ENCODE measurements around the gene ST6GAL2. TPM values are rescaled to one million over a fixed set of nuclear protein-coding genes. Genes with fewer than 3 reads are reported as not detected.

ST6GAL2 gene
- total RNA-seq, 1 donor from 2014 or later = not detected

GRCh38 chr2:106851087-106851874, 34.7 kb downstream of the ST6GAL2 start:
- FAIRE-seq (no peak), DNase-seq (ENCODE audit: low read depth) (no peak)
- TF ChIP-seq, protein P1, sequence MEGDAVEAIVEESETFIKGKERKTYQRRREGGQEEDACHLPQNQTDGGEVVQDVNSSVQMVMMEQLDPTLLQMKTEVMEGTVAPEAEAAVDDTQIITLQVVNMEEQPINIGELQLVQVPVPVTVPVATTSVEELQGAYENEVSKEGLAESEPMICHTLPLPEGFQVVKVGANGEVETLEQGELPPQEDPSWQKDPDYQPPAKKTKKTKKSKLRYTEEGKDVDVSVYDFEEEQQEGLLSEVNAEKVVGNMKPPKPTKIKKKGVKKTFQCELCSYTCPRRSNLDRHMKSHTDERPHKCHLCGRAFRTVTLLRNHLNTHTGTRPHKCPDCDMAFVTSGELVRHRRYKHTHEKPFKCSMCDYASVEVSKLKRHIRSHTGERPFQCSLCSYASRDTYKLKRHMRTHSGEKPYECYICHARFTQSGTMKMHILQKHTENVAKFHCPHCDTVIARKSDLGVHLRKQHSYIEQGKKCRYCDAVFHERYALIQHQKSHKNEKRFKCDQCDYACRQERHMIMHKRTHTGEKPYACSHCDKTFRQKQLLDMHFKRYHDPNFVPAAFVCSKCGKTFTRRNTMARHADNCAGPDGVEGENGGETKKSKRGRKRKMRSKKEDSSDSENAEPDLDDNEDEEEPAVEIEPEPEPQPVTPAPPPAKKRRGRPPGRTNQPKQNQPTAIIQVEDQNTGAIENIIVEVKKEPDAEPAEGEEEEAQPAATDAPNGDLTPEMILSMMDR (IDR thresholded peaks at IDR 0.05; ENCODE audit: insufficient read depth, low read length, severe bottlenecking) = no peak
- Histone ChIP-seq H3K27me3 (ENCODE audit: control insufficient read depth, insufficient read depth, low read length) (no peaks in the 10 kb centered on the region), H3K4me3 (ENCODE audit: low read depth, low read length) (no peak overlapping the region), H3K36me3 (ENCODE audit: control insufficient read depth, insufficient read depth, low read length) (no peaks in the 10 kb centered on the region)

DNA sequence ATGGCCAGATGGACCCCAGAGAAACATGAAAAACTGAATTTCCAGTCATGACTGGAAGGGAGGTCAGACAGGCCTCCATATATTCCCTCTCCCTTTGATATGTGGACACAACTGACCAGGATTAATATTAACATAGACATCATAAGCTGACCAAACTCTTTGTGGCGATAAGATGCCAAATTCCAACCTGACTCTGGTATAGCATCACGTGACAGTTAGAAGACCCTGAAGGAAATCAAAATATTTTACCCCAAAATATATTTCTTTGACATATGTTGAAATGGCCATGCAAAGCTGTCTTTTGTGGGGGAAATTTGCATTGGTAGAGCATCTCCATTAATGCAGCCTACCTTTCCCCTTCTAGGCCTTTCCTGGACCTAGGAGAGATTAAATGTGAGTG, 36.7 kb downstream of the ST6GAL2 start:
- Histone ChIP-seq H3K27me3 (ENCODE audit: control insufficient read depth, insufficient read depth, low read length) (no peaks in the 10 kb centered on the region), H3K36me3 (ENCODE audit: control insufficient read depth, insufficient read depth, low read length) (no peaks in the 10 kb centered on the region), H3K4me3 (ENCODE audit: low read depth, low read length) (no peak overlapping the region)
- FAIRE-seq (no peak), DNase-seq (ENCODE audit: low read depth) (no peak)
- TF ChIP-seq, protein P1 (IDR thresholded peaks at IDR 0.05; ENCODE audit: insufficient read depth, low read length, severe bottlenecking) = no peak

GRCh38 chr2:106847366-106847765, 38.6 kb downstream of the ST6GAL2 start:
- no peak for DNase-seq (ENCODE audit: low read depth)
- FAIRE-seq = no peak
- Histone ChIP-seq H3K4me3 (ENCODE audit: low read depth, low read length) (no peak overlapping the region), H3K36me3 (ENCODE audit: control insufficient read depth, insufficient read depth, low read length) (no peaks in the 10 kb centered on the region), H3K27me3 (ENCODE audit: control insufficient read depth, insufficient read depth, low read length) (no peaks in the 10 kb centered on the region)
- TF ChIP-seq, protein P1 (IDR thresholded peaks at IDR 0.05; ENCODE audit: insufficient read depth, low read length, severe bottlenecking) = no peak

DNA sequence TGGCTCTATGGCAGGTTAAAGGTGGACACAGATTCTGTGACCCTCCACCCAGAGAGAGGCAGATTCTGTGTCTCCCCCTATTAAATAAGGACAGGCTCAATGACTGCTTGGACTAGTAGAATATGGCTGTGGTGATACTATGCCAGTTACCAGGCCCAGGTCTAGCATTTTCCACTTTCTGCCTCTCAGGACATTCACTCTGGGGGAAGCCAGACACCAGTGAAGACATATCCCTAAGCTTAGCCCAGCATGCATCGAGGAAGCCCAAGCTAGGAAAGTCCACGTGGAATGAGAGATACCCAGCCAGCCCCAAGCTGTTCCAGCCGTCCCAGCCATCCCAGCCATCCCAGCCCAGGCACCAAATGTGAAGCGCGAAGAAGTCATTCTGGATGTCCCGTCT, 40.3 kb downstream of the ST6GAL2 start:
- DNase-seq (ENCODE audit: low read depth) = no peak
- Histone ChIP-seq H3K36me3 (ENCODE audit: control insufficient read depth, insufficient read depth, low read length) (no peaks in the 10 kb centered on the region), H3K4me3 (ENCODE audit: low read depth, low read length) (no peak overlapping the region), H3K27me3 (ENCODE audit: control insufficient read depth, insufficient read depth, low read length) (no peaks in the 10 kb centered on the region)
- FAIRE-seq = no peak
- TF ChIP-seq, protein P1 (IDR thresholded peaks at IDR 0.05; ENCODE audit: insufficient read depth, low read length, severe bottlenecking) = no peak

- no peaks in the 10 kb centered on the region for H3K27me3 ChIP-seq (ENCODE audit: control insufficient read depth, insufficient read depth, low read length)
- H3K4me3 ChIP-seq (ENCODE audit: low read depth, low read length) = no peak overlapping the region
- TF ChIP-seq, protein P1 (IDR thresholded peaks at IDR 0.05; ENCODE audit: insufficient read depth, low read length, severe bottlenecking) = no peak
- H3K36me3 ChIP-seq (ENCODE audit: control insufficient read depth, insufficient read depth, low read length) = no peaks in the 10 kb centered on the region
- DNase-seq (ENCODE audit: low read depth) = no peak
- no peak for FAIRE-seq
These were observed 42.1 kb downstream of the ST6GAL2 start for GRCh38 chr2:106843910-106844250.

Measured in bronchial epithelial cell (primary cell).